ENCODE data around the gene GAL3ST3. TPM values are rescaled to one million over a fixed set of nuclear protein-coding genes. Genes with fewer than 3 reads are reported as not detected.

GAL3ST3 gene
- total RNA-seq, 2 donors from 2014 or later = 22.7 to 29.0 TPM

GRCh38 chr11:66020618-66021357 is 28.2 kb downstream of the GAL3ST3 start:
- H3K36me3 ChIP-seq = no peaks in the 10 kb centered on the region
- TF ChIP-seq CTCF (IDR thresholded peaks at IDR 0.05) = no peak
- H3K4me3 ChIP-seq = no peak overlapping the region
- DNase-seq (ENCODE audit: low spot score) = no peak
- H3K27me3 ChIP-seq = no peaks in the 10 kb centered on the region
- no peaks in the 10 kb centered on the region for H3K9me3 ChIP-seq
- H3K27ac ChIP-seq = no peak overlapping the region
- H3K4me1 ChIP-seq = peaks cover 0 to 24% of the 10 kb centered on the region in 2 donors

GRCh38 chr11:66020212-66020611 is 28.7 kb downstream of the GAL3ST3 start:
- no peak for DNase-seq (ENCODE audit: low spot score)
- Histone ChIP-seq H3K9me3 (no peaks in the 10 kb centered on the region), H3K27ac (no peak overlapping the region), H3K4me1 (peaks cover 0 to 29% of the 10 kb centered on the region in 2 donors), H3K27me3 (no peaks in the 10 kb centered on the region), H3K4me3 (no peak overlapping the region), H3K36me3 (no peaks in the 10 kb centered on the region)
- TF ChIP-seq CTCF (IDR thresholded peaks at IDR 0.05) = no peak

DNA sequence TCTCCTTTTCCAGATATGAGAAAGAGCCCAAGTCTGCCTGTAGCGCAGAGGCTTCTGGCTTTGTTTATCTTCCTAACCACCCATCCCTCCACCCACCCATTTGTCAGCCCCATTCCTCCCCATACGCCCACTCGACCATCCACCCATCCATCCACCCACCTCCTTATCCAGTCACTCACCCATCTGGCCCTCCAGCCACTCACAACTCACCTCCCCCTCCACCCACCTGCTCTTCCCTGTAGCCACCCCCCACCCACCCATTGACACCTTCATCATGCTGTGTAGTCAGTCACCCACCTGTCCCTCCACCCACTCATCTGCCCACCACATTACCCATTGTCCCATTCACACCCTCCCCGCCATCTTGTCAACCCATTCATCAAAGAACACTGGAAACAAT is 31.6 kb downstream of the GAL3ST3 start:
- Histone ChIP-seq H3K36me3 (no peaks in the 10 kb centered on the region), H3K27ac (no peak overlapping the region), H3K27me3 (no peaks in the 10 kb centered on the region), H3K4me1 (peaks cover 0 to 35% of the 10 kb centered on the region in 2 donors), H3K9me3 (no peaks in the 10 kb centered on the region), H3K4me3 (no peak overlapping the region)
- DNase-seq (ENCODE audit: low spot score) = no peak
- TF ChIP-seq CTCF (IDR thresholded peaks at IDR 0.05) = no peak

DNA sequence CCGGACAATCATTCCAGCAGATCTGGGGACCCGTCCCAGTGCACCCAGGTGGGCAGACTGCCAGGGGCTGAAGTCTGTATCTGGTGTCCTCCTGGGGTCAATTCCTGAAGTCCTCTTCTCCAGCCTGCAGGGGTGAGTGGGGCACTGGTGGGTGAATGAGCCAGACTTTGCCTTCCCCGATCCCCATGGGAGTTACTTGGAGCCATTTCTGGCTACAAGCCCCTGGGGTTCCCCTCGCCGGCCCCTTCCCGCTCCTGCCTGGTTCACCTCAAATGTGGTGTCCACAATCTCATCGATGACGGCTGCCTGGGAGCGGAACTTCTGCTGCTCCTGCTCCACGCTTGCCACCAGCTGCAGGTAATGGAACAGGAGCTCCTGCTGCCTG is 32.2 kb downstream of the GAL3ST3 start:
- no peak overlapping the region for H3K27ac ChIP-seq
- H3K36me3 ChIP-seq = no peaks in the 10 kb centered on the region
- H3K9me3 ChIP-seq = no peaks in the 10 kb centered on the region
- H3K4me1 ChIP-seq = peaks cover 0 to 36% of the 10 kb centered on the region in 2 donors
- DNase-seq (ENCODE audit: low spot score) = no peak
- H3K27me3 ChIP-seq = peaks cover 0 to 1% of the 10 kb centered on the region in 2 donors
- no peak for TF ChIP-seq CTCF (IDR thresholded peaks at IDR 0.05)
- H3K4me3 ChIP-seq = no peak overlapping the region

DNA sequence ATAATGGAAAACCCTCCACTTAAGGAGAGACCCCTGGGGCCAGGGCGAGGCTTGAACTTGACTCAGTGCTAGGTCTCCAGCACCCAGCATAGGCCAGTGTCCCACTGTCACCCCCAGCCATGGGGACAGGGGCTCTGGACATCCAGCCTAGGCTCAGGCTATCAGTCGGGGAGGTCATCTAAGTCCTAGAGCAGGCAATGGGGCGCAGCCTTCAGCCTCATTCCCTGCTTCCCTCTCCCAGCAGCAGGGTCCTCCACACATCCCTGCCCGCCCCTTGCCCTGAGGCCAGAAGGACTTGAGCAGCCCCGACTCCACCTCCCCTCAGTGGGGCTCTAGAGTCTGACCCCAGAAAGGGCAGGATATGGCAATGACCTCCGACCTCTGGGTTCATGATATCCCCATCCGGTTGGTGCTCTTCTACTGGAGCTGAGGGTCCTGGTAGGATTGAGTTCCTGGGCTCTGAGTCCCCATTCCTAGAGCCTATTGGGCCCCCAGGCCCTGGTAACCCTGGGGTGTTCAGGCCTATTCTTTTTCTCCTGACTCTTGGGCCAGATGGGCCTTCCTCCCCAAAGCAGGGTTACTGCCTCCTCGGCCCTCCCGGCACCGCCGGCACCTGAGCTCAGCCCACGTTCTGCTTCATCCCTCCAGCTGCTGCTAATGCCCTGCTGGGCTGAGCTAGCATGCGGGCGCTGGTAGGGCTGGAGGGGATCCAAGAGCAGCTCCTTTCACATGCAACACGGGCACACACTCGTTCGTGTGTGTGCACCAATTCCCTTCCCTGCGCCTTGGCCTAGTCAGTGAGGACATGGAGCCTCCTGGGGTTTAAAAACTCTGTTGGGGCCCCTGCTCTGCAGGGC is 32.8 kb downstream of the GAL3ST3 start:
- TF ChIP-seq CTCF (IDR thresholded peaks at IDR 0.05) = no peak
- peaks cover 0 to 37% of the 10 kb centered on the region in 2 donors for H3K4me1 ChIP-seq
- no peak overlapping the region for H3K4me3 ChIP-seq
- DNase-seq (ENCODE audit: low spot score) = no peak
- H3K27me3 ChIP-seq = peaks cover 0 to 4% of the 10 kb centered on the region in 2 donors
- H3K36me3 ChIP-seq = no peaks in the 10 kb centered on the region
- H3K27ac ChIP-seq = peak overlapping the region; percentile 55 to 69
- H3K9me3 ChIP-seq = no peaks in the 10 kb centered on the region
